MG63 (cell line): Measurements from ENCODE around the gene AP3B2. TPM values are rescaled to one million over a fixed set of nuclear protein-coding genes. Genes with fewer than 3 reads are reported as not detected.
A peak's percentile ranks its signal among the peaks of the same experiment; 100 is the strongest.
"Not testable (repeated sequence)": the region's sequence is repeated elsewhere in the genome, so short reads cannot be mapped to it uniquely, and the experiment has no call there.

Source experiments
- DNase-seq: peaks from one replicate; pipeline ENCODE4 v3.0.0-alpha.2; 2020
- H3K27me3 ChIP-seq: fragments of 250-450 bp; sonication (Bioruptor Pico); 2 replicates; pipeline ENCODE4 v1.5.1; 2020; ENCODE audit warnings: mild to moderate bottlenecking, moderate library complexity
- H3K36me3 ChIP-seq: fragments of 250-450 bp; sonication (Bioruptor Pico); 2 replicates; pipeline ENCODE4 v1.5.1; 2020; ENCODE audit warnings: mild to moderate bottlenecking, moderate library complexity
- H3K4me3 ChIP-seq: fragments of 250-450 bp; sonication (Bioruptor Pico); 2 replicates; pipeline ENCODE4 v1.5.1; 2020; ENCODE audit warnings: mild to moderate bottlenecking, moderate library complexity
- H3K9me3 ChIP-seq: fragments of 250-450 bp; sonication (Bioruptor Pico); 2 replicates; pipeline ENCODE4 v1.5.1; 2020; ENCODE audit warnings: mild to moderate bottlenecking, moderate library complexity
- total RNA-seq: library from RNA; depleted of rRNA; stranded (reverse); fragments of >200 nt; shearing (Covaris generic); gene quantifications from 2 replicates; pipeline ENCODE4 v1.2.3, GENCODE V29; 2014; ENCODE audit warnings: low replicate concordance

The AP3B2 gene
- total RNA-seq, 1 experiment from 2014 or later = 0.03 TPM

DNA sequence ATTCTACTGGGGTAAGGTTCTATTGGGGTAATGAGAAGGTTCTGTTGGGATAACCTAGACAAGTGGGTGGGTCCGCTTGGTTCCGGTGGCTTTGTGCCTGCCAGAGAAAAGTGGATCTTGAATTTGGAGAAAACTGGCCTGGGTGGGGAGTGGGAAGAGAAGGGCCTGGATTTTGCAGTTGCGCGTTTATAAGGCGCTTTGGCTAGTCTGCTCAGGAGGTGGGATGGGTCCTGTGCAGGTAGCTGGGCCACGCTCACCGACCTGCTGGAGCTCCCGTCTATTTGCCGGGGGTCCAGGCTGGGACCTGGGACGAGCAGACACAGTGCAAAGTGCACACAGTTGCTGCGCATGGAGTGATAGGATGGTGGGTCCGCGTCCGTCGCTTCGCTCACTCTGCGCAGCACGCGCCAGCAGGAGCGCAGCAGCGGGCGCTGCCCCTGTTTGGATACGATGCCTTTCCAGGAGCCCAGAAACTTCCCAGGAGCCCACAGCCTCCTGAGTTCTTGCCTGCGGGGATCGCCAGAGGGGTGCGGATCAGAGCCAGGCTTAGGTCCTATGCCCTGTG is 1.3 kb upstream of the AP3B2 start:
- no peak for DNase-seq
- Histone ChIP-seq H3K9me3 (no peaks in the 10 kb centered on the region), H3K27me3 (no peaks in the 10 kb centered on the region), H3K4me3 (no peak overlapping the region), H3K36me3 (no peaks in the 10 kb centered on the region)

DNA sequence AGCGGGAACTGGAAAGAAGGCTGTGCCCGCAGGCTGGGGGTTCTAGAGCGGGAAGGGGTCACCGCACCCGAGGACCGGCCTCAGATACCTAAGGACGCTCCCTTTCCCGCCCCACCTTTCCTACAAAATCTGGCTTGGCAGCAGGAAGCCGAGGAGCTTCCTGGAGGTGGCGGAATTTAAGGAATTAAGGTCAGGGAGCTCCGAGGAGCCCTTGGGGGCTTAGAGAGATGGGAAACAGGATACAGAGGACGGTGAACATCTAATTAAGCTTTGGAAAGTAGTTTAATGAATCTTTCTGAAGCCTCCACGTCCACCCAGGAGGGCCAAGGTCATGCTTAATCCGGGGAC is 507 bp upstream of the AP3B2 start:
- DNase-seq = no peak
- peak overlapping the region; percentile 61 for H3K4me3 ChIP-seq
- no peaks in the 10 kb centered on the region for H3K9me3 ChIP-seq
- H3K36me3 ChIP-seq = no peaks in the 10 kb centered on the region
- H3K27me3 ChIP-seq = no peaks in the 10 kb centered on the region

DNA sequence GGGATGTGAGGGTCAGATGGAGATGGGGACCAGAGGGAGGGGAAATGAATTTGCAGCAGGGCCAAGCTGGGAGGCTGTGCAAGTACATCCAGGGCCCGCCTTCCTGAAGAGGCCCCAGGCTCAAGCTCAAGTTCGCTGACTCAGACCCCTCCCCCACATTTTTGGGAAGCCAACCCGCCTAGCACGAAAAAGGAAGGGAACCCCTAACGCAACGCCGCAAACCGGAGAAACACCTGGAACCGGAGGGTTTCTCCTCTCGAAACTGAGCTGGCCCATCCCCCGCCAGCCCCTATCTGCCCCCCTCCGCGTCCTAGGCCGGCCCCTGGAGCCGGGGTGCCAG is 624 bp downstream of the AP3B2 start:
- H3K27me3 ChIP-seq = no peaks in the 10 kb centered on the region
- H3K4me3 ChIP-seq = peak overlapping the region; percentile 61
- no peaks in the 10 kb centered on the region for H3K36me3 ChIP-seq
- DNase-seq = no peak
- no peaks in the 10 kb centered on the region for H3K9me3 ChIP-seq

DNA sequence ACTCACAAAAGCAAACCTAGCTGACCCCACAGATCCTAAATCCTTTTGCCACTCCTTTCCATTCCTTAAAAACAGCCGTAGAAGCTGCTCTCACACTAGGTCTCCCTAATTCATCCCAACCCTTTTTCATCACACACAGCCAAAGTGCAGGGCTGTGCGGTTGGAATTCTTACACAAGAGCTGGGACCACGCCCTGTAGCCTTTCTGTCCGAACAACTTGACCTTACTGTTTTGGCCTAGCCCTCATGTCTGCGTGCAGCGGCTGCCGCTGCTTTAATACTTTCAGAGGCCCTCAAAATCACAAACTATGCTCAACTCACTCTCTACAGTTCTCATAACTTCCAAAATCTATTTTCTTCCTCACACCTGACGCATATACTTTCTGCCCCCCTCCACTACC is 3.8 kb downstream of the AP3B2 start:
- not testable (repeated sequence) for H3K36me3 ChIP-seq, H3K27me3 ChIP-seq, H3K9me3 ChIP-seq, H3K4me3 ChIP-seq, DNase-seq

DNA sequence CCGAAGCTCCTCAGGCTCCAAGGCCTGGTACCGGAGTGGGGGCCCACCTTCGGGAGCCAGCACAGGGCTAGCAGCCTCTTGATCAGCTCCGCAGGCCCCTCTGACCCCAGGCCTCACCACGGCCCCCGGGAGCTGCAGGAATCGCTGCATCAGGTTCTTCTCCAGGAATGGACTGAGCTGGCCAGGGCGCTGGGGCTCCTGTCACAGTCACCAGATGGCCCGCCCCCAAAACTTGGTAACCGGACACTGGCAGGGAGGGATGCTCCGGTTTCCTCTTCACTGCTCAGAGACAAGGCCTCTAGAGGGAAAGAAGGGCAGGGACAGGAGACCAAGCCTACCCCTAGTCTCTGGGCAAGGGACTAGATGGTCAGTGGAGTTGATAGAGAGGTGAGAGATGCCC is 9.9 kb downstream of the AP3B2 start:
- no peak for DNase-seq
- Histone ChIP-seq H3K27me3 (no peaks in the 10 kb centered on the region), H3K9me3 (no peaks in the 10 kb centered on the region), H3K4me3 (no peak overlapping the region), H3K36me3 (no peaks in the 10 kb centered on the region)

DNA sequence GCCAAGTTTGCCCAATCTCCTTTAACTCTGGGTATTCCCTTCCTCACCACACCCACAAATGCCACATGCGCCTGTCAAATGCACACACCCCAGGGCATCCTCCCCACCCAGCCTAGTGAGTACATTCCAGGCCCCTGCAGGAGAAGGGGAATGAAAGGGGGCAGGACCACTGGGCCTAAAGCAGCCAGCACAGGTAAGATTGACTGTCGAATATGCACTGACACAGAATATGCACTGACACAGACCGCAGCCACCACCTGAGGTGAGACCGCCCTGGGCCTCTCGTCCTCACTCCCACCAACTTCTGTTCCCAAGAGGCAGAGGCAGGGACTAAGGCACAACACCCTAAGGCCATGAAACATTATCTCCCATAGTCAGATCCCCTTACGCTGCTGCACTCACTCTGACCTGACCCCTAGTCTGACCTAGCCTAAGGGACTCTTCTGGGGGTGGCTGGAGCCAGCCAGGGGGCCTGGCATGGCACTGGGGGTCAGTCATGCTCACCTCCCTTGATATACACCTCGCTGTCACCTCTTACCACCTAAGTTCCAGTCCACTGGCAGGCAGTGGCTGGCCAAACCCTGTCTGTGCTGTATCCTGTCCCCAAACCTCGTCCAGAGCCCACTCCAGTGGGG is 10.8 kb downstream of the AP3B2 start:
- Histone ChIP-seq H3K4me3 (no peak overlapping the region), H3K27me3 (no peaks in the 10 kb centered on the region), H3K9me3 (no peaks in the 10 kb centered on the region), H3K36me3 (no peaks in the 10 kb centered on the region)
- no peak for DNase-seq

DNA sequence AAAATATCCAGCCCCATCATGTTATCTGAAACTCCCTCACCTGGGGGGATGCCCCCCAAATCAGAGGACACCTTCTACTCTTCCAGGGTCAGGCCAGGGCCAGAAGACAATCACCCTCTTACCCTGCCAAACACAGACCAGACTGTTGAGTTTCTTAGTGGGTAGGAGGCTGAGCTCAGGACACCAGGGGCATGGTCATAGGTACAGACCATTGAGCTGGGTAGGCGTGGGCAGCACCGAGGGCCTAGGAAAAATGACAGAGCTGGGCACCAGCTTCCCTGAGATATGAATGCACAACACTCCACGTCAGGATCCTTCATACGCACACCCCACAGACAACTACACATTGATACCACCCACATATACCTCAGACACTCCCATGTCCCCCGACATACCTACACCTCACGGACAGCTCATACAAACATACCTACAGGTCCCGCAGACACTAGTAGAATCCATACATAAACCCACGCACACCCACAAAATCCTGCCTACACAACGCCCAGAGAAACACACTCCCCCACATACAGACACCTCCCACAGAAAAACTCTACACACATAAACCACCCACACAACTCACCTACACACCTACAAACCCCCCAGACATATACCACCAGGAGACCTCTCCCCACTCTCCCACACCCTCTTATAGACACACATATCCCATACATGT is 11.8 kb downstream of the AP3B2 start:
- no peak for DNase-seq
- no peaks in the 10 kb centered on the region for H3K9me3 ChIP-seq
- H3K27me3 ChIP-seq = no peaks in the 10 kb centered on the region
- no peak overlapping the region for H3K4me3 ChIP-seq
- no peaks in the 10 kb centered on the region for H3K36me3 ChIP-seq

DNA sequence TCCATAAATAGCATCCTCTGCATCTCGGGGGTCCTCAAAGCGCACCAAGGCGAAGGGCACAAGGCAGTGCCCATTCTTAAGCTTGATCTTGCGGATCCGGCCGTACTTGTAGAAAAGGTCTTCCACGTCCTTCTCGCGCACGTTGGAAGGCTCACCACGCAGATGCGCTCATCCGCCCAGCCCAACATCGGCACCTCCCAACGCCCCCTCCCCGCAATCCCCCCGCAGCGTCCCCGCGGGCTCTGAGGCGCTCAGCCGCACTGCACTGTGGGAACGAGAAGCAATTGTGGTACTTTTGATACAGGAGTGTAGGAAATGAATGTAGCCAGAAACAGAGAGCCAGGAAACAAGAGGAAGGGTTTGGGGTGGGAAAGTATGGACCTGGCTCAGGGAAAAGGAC is 17.5 kb downstream of the AP3B2 start:
- Histone ChIP-seq H3K36me3 (no peaks in the 10 kb centered on the region), H3K27me3 (no peaks in the 10 kb centered on the region), H3K4me3 (no peak overlapping the region), H3K9me3 (no peaks in the 10 kb centered on the region)
- DNase-seq = no peak

DNA sequence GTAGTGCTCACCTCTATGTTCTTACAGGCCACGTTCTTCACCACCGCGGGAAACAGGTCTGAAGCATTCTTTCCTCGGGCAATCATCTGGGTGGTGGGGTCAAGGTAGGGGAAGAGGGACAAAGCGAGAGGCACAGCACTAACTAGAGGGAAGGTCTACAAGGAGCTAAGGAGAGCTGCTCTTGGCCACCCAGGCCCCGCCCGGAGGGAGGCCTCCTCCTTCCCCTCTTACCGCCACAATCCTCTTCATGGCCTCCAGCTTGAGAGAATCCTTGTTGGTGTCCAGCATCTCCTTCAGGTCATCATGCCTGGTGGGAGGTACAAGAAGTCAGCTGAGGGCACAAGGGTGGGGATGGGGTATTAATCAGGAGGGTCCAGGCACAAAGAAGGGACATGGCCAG is 20.5 kb downstream of the AP3B2 start:
- Histone ChIP-seq H3K27me3 (no peaks in the 10 kb centered on the region), H3K4me3 (no peak overlapping the region), H3K36me3 (no peaks in the 10 kb centered on the region), H3K9me3 (no peaks in the 10 kb centered on the region)
- no peak for DNase-seq

DNA sequence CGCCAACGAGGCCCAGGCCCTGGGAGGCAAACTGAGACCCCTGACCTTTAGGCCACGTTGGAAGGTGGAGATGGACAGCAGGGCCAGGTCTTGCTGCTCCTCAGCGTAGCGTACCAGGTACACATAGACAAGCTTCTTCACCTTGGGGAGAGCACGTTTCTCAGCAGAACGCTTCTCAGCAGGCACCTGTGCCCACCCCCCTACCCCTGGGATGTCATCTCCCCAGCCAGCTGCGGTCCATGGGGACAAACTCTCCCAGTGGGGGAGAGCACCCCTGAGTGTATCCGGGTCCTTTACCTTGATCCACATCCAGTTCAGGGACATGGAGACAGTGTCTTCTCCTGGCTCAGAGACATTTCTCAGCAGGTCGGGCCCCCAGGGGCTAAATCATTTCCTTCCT is 21.0 kb downstream of the AP3B2 start:
- DNase-seq = no peak
- no peaks in the 10 kb centered on the region for H3K36me3 ChIP-seq
- no peaks in the 10 kb centered on the region for H3K9me3 ChIP-seq
- H3K27me3 ChIP-seq = peaks cover under 1% of the 10 kb centered on the region; the same call in 1 of the 2 replicates
- H3K4me3 ChIP-seq = no peak overlapping the region

DNA sequence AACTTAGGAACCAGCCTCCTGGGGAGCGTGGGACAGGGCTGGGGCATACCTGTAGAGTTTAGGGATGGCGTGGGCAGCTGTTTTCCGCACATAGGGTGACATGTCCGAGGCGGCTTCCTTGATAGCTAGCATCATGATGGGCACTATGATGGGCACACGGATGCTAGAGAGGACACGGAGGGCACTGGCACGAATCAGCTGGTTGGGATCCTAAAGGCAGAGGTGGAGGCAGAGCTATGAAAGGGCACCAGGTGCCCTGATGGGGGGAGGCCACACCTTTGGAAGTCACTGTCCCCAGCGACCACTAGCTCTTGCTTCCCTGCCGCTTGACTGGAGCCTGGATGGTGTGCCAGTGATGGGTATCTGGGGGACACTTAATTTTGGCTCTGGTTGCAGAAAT is 28.3 kb downstream of the AP3B2 start:
- H3K36me3 ChIP-seq = no peaks in the 10 kb centered on the region
- no peak overlapping the region for H3K4me3 ChIP-seq
- no peak for DNase-seq
- no peaks in the 10 kb centered on the region for H3K9me3 ChIP-seq
- H3K27me3 ChIP-seq = peaks cover 27% of the 10 kb centered on the region

DNA sequence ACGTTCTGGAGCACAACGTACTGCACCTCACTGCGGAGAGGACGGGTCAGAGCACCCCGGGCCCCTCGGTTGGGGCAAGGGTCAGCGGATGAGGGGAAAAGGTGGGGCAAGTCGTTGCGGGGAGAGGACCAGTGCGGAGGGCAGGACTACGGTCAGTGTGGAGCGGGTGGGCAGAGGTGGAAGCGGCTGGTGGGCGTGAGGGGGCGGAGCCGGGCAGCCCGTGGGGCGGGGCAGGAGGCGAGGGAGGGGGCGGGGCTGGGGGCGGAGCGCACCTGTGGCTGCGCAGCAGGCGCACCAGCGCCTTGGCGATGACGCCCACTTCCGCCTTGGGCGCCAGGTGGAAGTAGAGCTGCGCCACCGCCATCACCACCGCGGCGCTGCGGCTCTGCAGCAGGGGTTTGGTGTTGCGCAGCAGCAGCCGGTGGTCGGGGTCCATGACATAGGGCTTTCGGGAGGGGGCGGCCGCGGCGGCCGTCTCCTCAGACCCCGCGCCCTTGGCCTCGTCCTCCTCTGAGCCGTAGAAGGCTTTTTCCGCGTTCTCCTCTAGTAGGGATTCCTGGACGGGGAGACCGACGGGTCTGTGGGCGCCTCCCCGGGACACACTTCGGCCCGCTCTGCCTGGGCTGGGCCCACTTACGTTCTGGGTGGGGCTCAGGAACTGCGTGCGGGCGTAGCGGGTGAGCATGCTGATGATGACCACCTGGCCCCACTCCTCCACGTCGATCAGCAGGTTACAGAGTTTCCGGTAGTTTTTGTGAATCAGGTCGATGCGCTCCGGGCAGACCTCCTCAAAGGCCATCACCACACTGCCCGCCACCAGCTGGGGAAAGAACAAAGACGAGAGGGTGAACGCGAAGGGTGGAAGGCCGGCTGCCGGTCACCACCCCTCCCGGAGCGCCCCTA is 29.2 kb downstream of the AP3B2 start:
- peaks cover 27% of the 10 kb centered on the region for H3K27me3 ChIP-seq
- H3K9me3 ChIP-seq = no peaks in the 10 kb centered on the region
- H3K4me3 ChIP-seq = no peak overlapping the region
- no peaks in the 10 kb centered on the region for H3K36me3 ChIP-seq
- DNase-seq = no peak

DNA sequence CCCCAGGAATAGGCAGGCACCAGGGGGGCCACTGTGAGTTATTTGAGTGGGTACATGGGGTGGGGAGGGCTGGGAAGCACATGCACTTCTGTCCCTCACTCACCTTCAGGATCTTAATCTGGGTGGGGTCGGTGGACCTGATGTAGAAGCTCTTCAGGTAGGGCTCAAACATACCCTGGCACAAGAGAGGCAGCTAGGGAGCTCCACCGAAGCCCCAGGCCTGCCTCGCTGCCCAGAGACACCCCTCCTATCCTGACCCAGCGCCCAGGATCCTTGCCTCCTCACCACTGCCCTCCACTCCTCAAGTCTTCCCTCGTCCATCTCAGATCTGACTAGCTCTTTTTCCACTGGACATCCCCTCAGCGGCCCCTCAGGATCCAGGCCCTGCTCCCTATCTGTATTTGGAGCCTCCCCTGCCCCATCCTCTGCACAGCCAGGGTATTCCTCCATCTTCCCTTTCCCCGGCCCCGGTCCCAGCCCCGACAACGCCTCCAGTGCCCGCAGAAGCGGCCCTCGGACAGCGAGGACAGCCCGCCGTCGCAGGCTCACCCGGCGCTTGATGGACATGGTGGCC is 30.0 kb downstream of the AP3B2 start:
- peaks cover 27% of the 10 kb centered on the region for H3K27me3 ChIP-seq
- H3K36me3 ChIP-seq = no peaks in the 10 kb centered on the region
- H3K4me3 ChIP-seq = no peak overlapping the region
- no peak for DNase-seq
- H3K9me3 ChIP-seq = no peaks in the 10 kb centered on the region

DNA sequence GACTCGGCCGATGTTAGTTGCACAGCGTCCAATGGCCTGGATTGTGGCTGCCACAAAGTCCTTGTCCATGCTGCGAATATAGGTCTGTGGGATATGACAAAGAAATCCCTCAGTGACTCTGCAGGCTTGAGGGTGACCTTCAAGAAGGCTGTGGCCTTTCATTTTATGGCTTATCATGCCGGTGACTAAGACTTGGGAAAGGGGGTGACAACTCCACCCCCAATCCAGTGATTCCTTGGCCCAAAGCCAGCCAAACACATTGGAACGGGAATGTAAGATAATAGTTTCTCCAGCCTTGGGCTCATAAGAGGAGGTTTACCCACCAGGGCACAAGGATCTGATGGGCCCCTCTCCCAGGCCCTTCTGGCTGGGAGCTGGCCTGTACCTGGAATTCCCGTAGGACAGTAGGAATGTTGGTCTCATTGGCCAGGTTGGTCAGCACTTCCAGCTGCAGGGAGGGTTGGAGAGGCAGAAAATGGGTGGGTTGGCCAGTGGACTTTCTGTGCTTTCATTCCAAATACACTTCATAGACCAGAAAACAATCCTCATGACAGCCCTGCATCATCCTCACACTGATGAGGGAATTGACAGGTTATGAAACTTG is 31.9 kb downstream of the AP3B2 start:
- no peak overlapping the region for H3K4me3 ChIP-seq
- peaks cover 21% of the 10 kb centered on the region for H3K27me3 ChIP-seq
- H3K36me3 ChIP-seq = no peaks in the 10 kb centered on the region
- DNase-seq = no peak
- no peaks in the 10 kb centered on the region for H3K9me3 ChIP-seq

DNA sequence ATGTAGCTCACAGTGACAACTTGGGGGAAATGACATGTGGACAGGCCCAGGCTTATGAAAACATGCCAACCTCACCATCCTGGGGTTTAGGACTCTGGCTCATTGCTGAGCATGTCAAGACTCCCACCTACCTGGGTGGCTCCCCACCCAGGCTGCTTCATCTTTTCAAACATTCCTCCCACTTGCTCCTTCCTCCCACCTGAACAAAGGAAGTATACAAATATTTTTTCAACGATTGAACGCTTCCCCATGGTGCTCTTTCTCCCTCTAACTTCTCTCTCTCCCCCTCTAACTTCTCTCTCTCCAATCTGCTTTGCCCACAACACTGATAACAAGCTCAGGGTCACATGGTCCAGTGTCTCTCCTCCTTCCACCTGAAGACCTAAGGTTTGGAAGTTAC is 34.8 kb downstream of the AP3B2 start:
- Histone ChIP-seq H3K4me3 (no peak overlapping the region), H3K9me3 (no peaks in the 10 kb centered on the region), H3K36me3 (no peaks in the 10 kb centered on the region), H3K27me3 (peaks cover 9% of the 10 kb centered on the region)
- DNase-seq = no peak

DNA sequence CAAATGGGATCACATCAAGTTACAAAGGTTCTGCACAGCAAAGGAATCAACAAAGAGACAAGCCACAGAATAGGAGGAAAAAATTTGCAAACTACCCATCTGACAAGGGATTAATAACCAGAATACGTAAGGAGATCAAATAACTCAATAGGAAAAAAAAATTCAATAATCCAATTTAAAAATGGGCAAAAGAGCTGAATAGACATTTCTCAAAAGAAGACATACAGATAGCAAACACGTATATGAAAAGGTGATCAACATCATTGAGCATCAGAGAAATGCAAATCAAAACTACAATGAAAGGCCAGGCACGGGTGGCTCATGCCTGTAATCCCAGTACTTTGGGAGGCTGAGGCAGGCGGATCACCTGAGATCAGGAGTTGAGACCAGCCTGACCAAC is 39.0 kb downstream of the AP3B2 start:
- no peaks in the 10 kb centered on the region for H3K27me3 ChIP-seq
- no peak overlapping the region for H3K4me3 ChIP-seq
- DNase-seq = no peak
- H3K9me3 ChIP-seq = no peaks in the 10 kb centered on the region
- no peaks in the 10 kb centered on the region for H3K36me3 ChIP-seq

DNA sequence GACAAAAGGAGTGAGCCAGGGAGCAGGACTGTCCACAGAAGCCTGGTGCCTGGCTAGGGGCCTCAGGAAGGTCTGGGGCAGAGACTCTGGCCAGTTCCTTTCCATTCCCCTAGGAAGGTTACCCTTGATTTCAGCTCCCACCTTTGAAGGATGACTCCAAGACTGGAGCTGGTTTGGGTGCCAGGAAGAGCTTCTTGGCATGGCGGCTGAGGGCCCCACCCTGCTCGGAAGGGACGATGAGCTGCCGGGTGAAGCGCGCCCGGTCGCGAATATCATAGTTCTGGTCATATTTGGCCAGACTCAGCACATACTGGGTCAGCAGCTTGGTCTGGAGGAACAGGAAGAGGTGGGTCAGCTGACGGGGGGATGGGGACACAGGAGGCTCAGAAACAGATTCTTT is 43.1 kb downstream of the AP3B2 start:
- Histone ChIP-seq H3K36me3 (no peaks in the 10 kb centered on the region), H3K9me3 (no peaks in the 10 kb centered on the region), H3K4me3 (no peak overlapping the region), H3K27me3 (no peaks in the 10 kb centered on the region)
- DNase-seq = no peak
